Heart left ventricle (tissue), 16 donors: ENCODE measurements around the gene DNAJC18. TPM values are rescaled to one million over a fixed set of nuclear protein-coding genes. Genes with fewer than 3 reads are reported as not detected.

ENCODE experiments used
- ATAC-seq, 4 donors: fragments of 200-7000 bp; cut with Tn5 transposase; one replicate each; pipeline ENCODE4 v1.9.1; 2020 to 2022; ENCODE audit warnings: moderate library complexity in 4 of 4, mild to moderate bottlenecking in 3 of 4, moderate number of reproducible peaks in 1 of 4
- DNase-seq, 5 donors: peaks; one replicate each; pipeline ENCODE4 v3.0.0-alpha.2; 2020
- H3K27ac ChIP-seq, 12 donors: fragments of 200-600 bp; sonication (generic) in 4 of 12; one replicate each; pipeline versions ENCODE4 v1.5.0 to v1.8.0; 2016 to 2022; ENCODE audit warnings: mild to moderate bottlenecking in 2 of 12
- H3K27me3 ChIP-seq, 9 donors: fragments of 200-600 bp; sonication (generic) in 2 of 9; one replicate each; pipeline versions ENCODE4 v1.5.1 to v1.8.0; 2016 to 2022; ENCODE audit warnings: mild to moderate bottlenecking in 3 of 9
- H3K36me3 ChIP-seq, 9 donors: fragments of 200-600 bp; sonication (generic) in 2 of 9; one replicate each; pipeline versions ENCODE4 v1.5.0 to v1.8.0; 2018 to 2022; ENCODE audit warnings: mild to moderate bottlenecking in 2 of 9
- H3K4me1 ChIP-seq, 12 donors: fragments of 200-600 bp; sonication (generic) in 4 of 12; one replicate each; pipeline versions ENCODE4 v1.5.0 to v1.8.0; 2016 to 2022; ENCODE audit warnings: mild to moderate bottlenecking in 3 of 12
- H3K4me3 ChIP-seq, 12 donors: fragments of 200-600 bp; sonication (generic) in 4 of 12; one replicate each; pipeline versions ENCODE4 v1.5.0 to v1.8.0; 2017 to 2022; ENCODE audit warnings: mild to moderate bottlenecking in 9 of 12, moderate library complexity in 4 of 12
- H3K9me3 ChIP-seq, 12 donors: fragments of 200-600 bp; sonication (generic) in 4 of 12; one replicate each; pipeline versions ENCODE4 v1.5.0 to v1.8.0; 2016 to 2022; ENCODE audit warnings: mild to moderate bottlenecking in 1 of 12
- CTCF ChIP-seq, 12 donors: fragments of 200-600 bp; sonication (generic) in 4 of 12; IDR thresholded peaks; one replicate each; pipeline versions ENCODE4 v1.5.0 to v1.8.0; 2018 to 2022; ENCODE audit warnings: antibody characterized with exemption in 12 of 12, mild to moderate bottlenecking in 5 of 12
- POLR2A ChIP-seq, 2 donors: fragments of 450-650 bp; IDR thresholded peaks; one replicate each; pipeline ENCODE4 v1.6.1; 2017; ENCODE audit warnings: antibody characterized with exemption in 2 of 2, mild to moderate bottlenecking in 2 of 2, moderate library complexity in 2 of 2
- WGBS, 4 donors: extraction: QIAGEN DNeasy Blood & Tissue Kit in 2 of 4; methylation state at CpG; one replicate each; pipeline versions ENCODE4 v1.1.5 to v1.1.7; 2013 to 2018; 5-methylcytosine and 5-hydroxymethylcytosine counted together
- intact Hi-C, 10 donors: fragments of 100-400 bp; cut with DNase I; formaldehyde crosslinking; loops; one replicate each; pipeline versions ENCODE4 v1.11.1 to v1.14.2; 2022
- polyA plus RNA-seq, 2 donors: library from polyadenylated mRNA; stranded (reverse); fragments of 200-250 nt; gene quantifications; one replicate each; pipeline ENCODE4 v1.2.3, GENCODE V29; 2013
- total RNA-seq, 9 donors: library from RNA; depleted of rRNA in 2 of 9; stranded (reverse); fragments of >200 nt in 2 of 9; fragmentation: NEBNext Ultra II Directional in 3 of 9; extraction: Animal tissue kit (Norgen Biotek cat#: 25700) in 3 of 9; gene quantifications; one replicate each; pipeline versions ENCODE4 v1.1.0 to v1.2.4, GENCODE V29; 2016 to 2023
- donor health status: ischemic (EF 13 %, LVEDD 7.1; RV severe dilation, severe dysfunction).
- donor health status: healthy with polysubstance abuse.
- donor health status: DM: no; HTN: yes; CAD: no.
- donor health status: DM: no; HTN: no; CAD: no.
- donor health status: ischemic (EF 25% LVEDD 6.9; RV normal size, moderate dysfunction).
- donor health status: ischemic (EF 25% LVEDD 5.7; RV mildly dilated, moderate dysfunction).
- donor health status: healthy.
- donor health status: DM: yes; HTN: yes; CAD: no.
- donor health status: ischemic (EF 35%, LVEDD 5.7; RV mildly dilated, moderate dysfunction).
- donor health status: nonischemic (EF 11% LVEDD 7.7; RV severe dilation, severe dysfunction).
- donor health status: DM: yes; HTN: yes; CAD: no.
- donor health status: PGD.
- donor health status: ischemic (EF 29% LVEDD 5.4; RV normal size, mild dysfunction).
- donor health status: nonischemic (EF 23%, LVEDD 6.1; RV moderate dilation, normal function).

The DNAJC18 gene
- total and polyA plus RNA-seq, 11 donors = 4.0 to 17.8 (median 9.1) TPM

DNA sequence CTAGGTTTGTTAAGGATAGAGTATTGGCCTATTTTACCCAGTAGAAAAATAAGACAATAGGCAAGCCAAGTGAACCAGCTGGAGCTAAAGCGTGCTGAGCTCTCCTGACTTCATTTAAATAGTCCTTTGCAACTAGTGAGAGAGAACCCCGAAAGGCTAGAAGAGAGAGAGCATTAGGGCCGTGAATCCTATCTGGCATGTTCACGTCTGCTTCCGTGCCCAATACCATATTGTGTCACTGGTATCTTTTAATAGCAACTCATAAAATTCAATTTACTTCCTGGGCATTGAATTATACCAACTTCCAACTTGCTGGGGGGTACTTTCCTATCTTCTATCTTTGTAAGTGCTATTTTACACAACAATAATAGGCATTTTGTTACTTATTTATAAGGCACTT is 13.8 kb downstream of the DNAJC18 start:
- WGBS, 4 donors = 89 to 94% (median 91%) methylated on average over 5 of the region's 5 CpGs
- H3K36me3 ChIP-seq = peaks cover 0 to 91% (median 72%) of the 10 kb centered on the region in 9 donors

GRCh38 chr5:139422307-139422893 is 16.9 kb downstream of the DNAJC18 start:
- H3K4me1 ChIP-seq = peaks cover 6 to 39% (median 27%) of the 10 kb centered on the region in 12 donors
- no peak overlapping the region for H3K4me3 ChIP-seq
- TF ChIP-seq CTCF (IDR thresholded peaks at IDR 0.05) (peak; percentile 67 to 94 (median 82)), POLR2A (IDR thresholded peaks at IDR 0.05) (no peak)
- H3K27ac ChIP-seq = no peak overlapping the region
- H3K9me3 ChIP-seq = no peaks in the 10 kb centered on the region
- DNase-seq = no peak
- 42 to 47% (median 44%) methylated on average over 5 of the region's 5 CpGs for WGBS, 4 donors
- H3K27me3 ChIP-seq = no peaks in the 10 kb centered on the region
- H3K36me3 ChIP-seq = peaks cover 0 to 83% (median 70%) of the 10 kb centered on the region in 9 donors
- intact Hi-C loops = loop anchor here in 9 of 10 donors (1.0 to 10.0 kb wide), 5 partner anchors 35 to 342 kb away; partner anchors contain the start of gene MZB1 (in 1 of the 9)
- ATAC-seq = peak in 2 of 4 donors; percentile 29 to 40

More for the DNA sequence above, 13.8 kb downstream of the DNAJC18 start:
- DNase-seq = no peak
- no peak for ATAC-seq
- TF ChIP-seq POLR2A (IDR thresholded peaks at IDR 0.05) = no peak
- TF ChIP-seq CTCF (IDR thresholded peaks at IDR 0.05) = no peak
- peaks cover 0 to 8% (median 0%) of the 10 kb centered on the region in 12 donors for H3K4me1 ChIP-seq
- no peak overlapping the region for H3K4me3 ChIP-seq
- H3K9me3 ChIP-seq = no peaks in the 10 kb centered on the region
- intact Hi-C loops = loop anchor here in 4 of 10 donors (5.0 to 10.0 kb wide), 2 partner anchors 197 to 339 kb away; no protein-coding TSS in a partner anchor
- no peaks in the 10 kb centered on the region for H3K27me3 ChIP-seq
- H3K27ac ChIP-seq = no peak overlapping the region

DNA sequence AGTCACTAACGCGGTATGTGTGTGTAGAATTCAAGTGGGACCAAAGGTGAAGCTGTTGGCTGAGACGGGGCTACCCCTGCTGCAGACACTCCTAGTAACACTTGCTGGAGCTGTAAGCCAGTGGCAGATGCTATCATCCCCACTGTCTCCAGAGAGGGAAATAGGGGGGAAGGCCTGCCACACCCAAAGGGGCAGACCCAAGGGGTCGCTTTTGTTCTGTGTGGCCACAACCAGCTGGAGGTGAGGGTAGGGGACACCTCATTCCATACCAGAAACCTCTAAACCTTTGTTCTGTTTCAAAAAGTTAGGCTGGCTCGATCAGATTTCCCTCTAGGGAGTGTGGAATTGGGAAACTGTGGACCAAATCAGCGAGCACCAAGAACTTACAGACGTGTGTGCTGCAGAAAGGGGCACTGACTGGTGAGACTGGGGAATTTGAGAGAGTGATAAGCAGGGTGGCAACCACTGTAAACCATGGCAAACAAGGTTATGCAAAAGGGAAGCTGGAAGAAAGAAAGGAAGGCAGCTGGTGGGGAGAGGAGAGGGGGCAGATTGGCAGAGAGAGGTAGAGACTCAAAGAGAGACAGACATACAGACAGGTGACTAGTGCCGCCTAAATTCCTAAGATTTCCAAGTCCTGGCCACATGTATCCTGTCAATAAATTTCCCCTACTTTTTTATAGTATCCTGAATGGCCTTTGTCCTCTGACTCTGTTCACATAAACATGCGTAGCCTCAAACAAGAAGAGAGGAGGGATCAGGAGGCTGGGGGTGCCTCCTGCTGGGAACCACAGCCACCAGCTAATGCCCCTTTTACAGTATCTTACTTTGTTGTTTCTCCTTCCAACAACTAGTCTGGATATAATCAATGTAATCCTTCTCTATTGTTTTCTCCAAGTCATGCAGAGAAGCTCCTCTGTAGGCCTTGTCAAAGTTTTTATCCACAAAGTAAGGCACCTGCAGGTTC is 19.8 kb downstream of the DNAJC18 start:
- Histone ChIP-seq H3K27ac (peak overlapping the region; percentile 81 to 96 (median 91)), H3K9me3 (no peaks in the 10 kb centered on the region), H3K27me3 (no peaks in the 10 kb centered on the region), H3K4me1 (peaks cover 18 to 67% (median 55%) of the 10 kb centered on the region in 12 donors), H3K36me3 (peaks cover 0 to 54% (median 44%) of the 10 kb centered on the region in 9 donors), H3K4me3 (no peak overlapping the region)
- DNase-seq (no peak), ATAC-seq (peak; percentile 1 to 45 (median 36))
- 42 to 50% (median 45%) methylated on average over 9 of the region's 9 CpGs for WGBS, 4 donors
- TF ChIP-seq POLR2A (IDR thresholded peaks at IDR 0.05) (no peak), CTCF (IDR thresholded peaks at IDR 0.05) (peak in 5 of 12 donors; percentile 8 to 34 (median 9))
- intact Hi-C loops = loop anchor here in 5 of 10 donors (2.0 to 10.0 kb wide), 4 partner anchors 32 to 345 kb away; partner anchors contain the start of gene MZB1 (in 1 of the 5)
